IMR-90 (cell line): ENCODE results near the gene CHST14.

ENCODE experiments used
- CEBPB ChIP-seq: IDR thresholded peaks from 2 replicates; pipeline ENCODE4 v1.6.1; 2012; ENCODE audit warnings: low read depth, low read length, improper control_type of control experiment
- CHD1 ChIP-seq: IDR thresholded peaks from 2 replicates; pipeline ENCODE4 v1.6.1; 2012; ENCODE audit warnings: low read depth, low read length, improper control_type of control experiment
- CTCF ChIP-seq: conservative IDR thresholded peaks from 2 replicates; pipeline ENCODE4 v1.5.1; 2012; ENCODE audit warnings: mild to moderate bottlenecking, low read depth, low read length, improper control_type of control experiment
- ELK1 ChIP-seq: fragments of 150-350 bp; IDR thresholded peaks from 2 replicates; pipeline ENCODE4 v1.6.1; 2016; ENCODE audit warnings: low read depth, mild to moderate bottlenecking, low read length, moderate library complexity, borderline replicate concordance
- MXI1 ChIP-seq: IDR thresholded peaks from 2 replicates; pipeline ENCODE4 v1.6.1; 2012; ENCODE audit warnings: low read depth, mild to moderate bottlenecking, low read length, moderate library complexity, borderline replicate concordance
- POLR2A ChIP-seq: IDR thresholded peaks from 2 replicates; pipeline ENCODE4 v1.6.1; 2012; ENCODE audit warnings: mild to moderate bottlenecking, low read depth, low read length
- RFX5 ChIP-seq: IDR thresholded peaks from 2 replicates; pipeline ENCODE4 v1.8.0; 2012; ENCODE audit warnings: low read depth, mild to moderate bottlenecking, low read length, moderate library complexity
- USF2 ChIP-seq: fragments of 150-350 bp; IDR thresholded peaks from 2 replicates; pipeline ENCODE4 v1.6.1; 2017; ENCODE audit warnings: mild to moderate bottlenecking, antibody characterized with exemption, low read length, low read depth

- TF ChIP-seq CTCF (no peak), POLR2A (no peak), MXI1 (no peak), CEBPB (no peak), RFX5 (no peak), ELK1 (no peak), USF2 (no peak), CHD1 (no peak)
Measured at GRCh38 chr15:40516322-40516721, 45.5 kb downstream of the CHST14 start.
